Loucy (cell line): ENCODE measurements around the gene TMEM119.

Experiments
- H2AFZ ChIP-seq: fragments of 200-600 bp; sonication (generic); 2 replicates; pipeline ENCODE4 v1.6.0; 2016; ENCODE audit warnings: antibody characterized with exemption, mild to moderate bottlenecking, low read length, moderate library complexity
- H3F3A ChIP-seq: fragments of 200-600 bp; 2 replicates; pipeline ENCODE4 v1.6.0; 2016; ENCODE audit warnings: antibody characterized with exemption, low read depth, mild to moderate bottlenecking
- H3K27me3 ChIP-seq: fragments of 200-600 bp; sonication (generic); 2 replicates; pipeline ENCODE4 v1.6.1; 2014; ENCODE audit warnings: low read length, mild to moderate bottlenecking; ENCODE audit not compliant: insufficient read depth, poor library complexity, severe bottlenecking
- H3K36me3 ChIP-seq: fragments of 200-600 bp; sonication (generic); 2 replicates; pipeline ENCODE4 v1.6.1; 2016; ENCODE audit warnings: low read length; ENCODE audit not compliant: insufficient read depth
- H3K4me1 ChIP-seq: fragments of 200-600 bp; sonication (generic); 2 replicates; pipeline ENCODE4 v1.5.1; 2014; ENCODE audit warnings: low read length, mild to moderate bottlenecking; ENCODE audit not compliant: insufficient read depth, poor library complexity, severe bottlenecking
- H3K4me2 ChIP-seq: fragments of 200-600 bp; sonication (generic); 2 replicates; pipeline ENCODE4 v1.6.0; 2014; ENCODE audit warnings: antibody characterized with exemption, low read length, low read depth, mild to moderate bottlenecking; ENCODE audit not compliant: poor library complexity, severe bottlenecking
- H3K4me3 ChIP-seq: fragments of 200-600 bp; sonication (generic); 2 replicates; pipeline ENCODE4 v1.5.1; 2014; ENCODE audit warnings: low read length, mild to moderate bottlenecking, mixed read lengths; ENCODE audit not compliant: poor library complexity, severe bottlenecking
- H3K79me2 ChIP-seq: fragments of 200-600 bp; sonication (generic); 2 replicates; pipeline ENCODE4 v1.6.1; 2014; ENCODE audit warnings: low read length; ENCODE audit not compliant: insufficient read depth
- H3K9ac ChIP-seq: fragments of 200-600 bp; sonication (generic); 2 replicates; pipeline ENCODE4 v1.6.0; 2014; ENCODE audit warnings: mild to moderate bottlenecking, low read depth, low read length, moderate library complexity; ENCODE audit not compliant: poor library complexity, severe bottlenecking
- H3K9me2 ChIP-seq: fragments of 200-600 bp; sonication (generic); replicated peaks from 2 replicates; pipeline ENCODE4 v1.6.1; 2016; ENCODE audit warnings: low read depth, low read length, mixed read lengths
- H3K9me3 ChIP-seq: fragments of 200-600 bp; sonication (generic); 2 replicates; pipeline ENCODE4 v1.6.1; 2014; ENCODE audit warnings: mild to moderate bottlenecking, antibody characterized with exemption, low read length, low read depth; ENCODE audit not compliant: insufficient read depth
- H4K20me1 ChIP-seq: fragments of 200-600 bp; sonication (generic); 2 replicates; pipeline ENCODE4 v1.6.0; 2014; ENCODE audit warnings: antibody characterized with exemption, low read length, mild to moderate bottlenecking; ENCODE audit not compliant: insufficient read depth, poor library complexity, severe bottlenecking
- EZH2phosphoT487 ChIP-seq: fragments of 200-600 bp; IDR thresholded peaks from 2 replicates; pipeline ENCODE4 v1.6.1; 2018; ENCODE audit warnings: antibody characterized with exemption, mild to moderate bottlenecking, moderate library complexity, borderline replicate concordance
- TF ChIP-seq, protein P1 (sequence below): fragments of 200-600 bp; sonication (generic); conservative IDR thresholded peaks from 2 replicates; pipeline ENCODE4 v1.5.1; 2014; ENCODE audit warnings: mild to moderate bottlenecking, antibody characterized with exemption, low read length

Gene TMEM119

DNA sequence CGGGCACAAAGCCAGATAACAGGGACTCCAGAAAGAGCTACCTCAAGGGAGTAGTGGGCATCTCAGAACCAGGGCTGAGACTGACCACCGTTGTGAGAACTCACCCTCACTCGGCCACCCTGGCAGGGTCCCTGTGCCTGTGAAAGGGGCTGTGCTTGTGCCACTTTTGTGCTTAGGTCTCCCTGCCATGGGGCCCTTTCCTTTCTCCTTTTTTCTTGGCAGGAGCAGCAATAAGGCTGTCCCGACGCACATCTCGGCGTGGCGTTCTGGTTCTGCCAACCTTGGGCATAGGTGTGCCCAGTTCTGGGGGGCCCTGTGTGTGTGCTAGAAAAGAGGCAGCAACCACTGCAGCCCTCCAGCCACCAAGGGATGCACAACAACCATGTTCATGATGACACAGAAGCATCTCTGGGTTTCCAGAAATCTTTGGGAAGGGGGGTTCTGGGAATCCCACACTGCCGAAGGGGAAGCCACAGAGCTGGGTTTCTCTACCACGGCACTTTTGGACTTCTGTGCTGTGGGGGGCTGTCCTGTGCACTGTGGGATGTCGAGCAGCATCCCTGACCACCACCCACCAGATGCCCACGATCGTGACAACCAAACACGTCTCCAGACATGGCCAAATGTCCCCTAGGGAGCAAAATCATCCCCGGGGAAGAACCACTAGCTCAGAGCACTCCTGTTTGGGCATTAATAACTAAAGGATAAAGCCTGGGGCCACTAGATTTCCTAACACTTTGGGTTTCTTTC, 13.1 kb upstream of the TMEM119 start:
- no peak for TF ChIP-seq EZH2phosphoT487
- TF ChIP-seq, protein P1, sequence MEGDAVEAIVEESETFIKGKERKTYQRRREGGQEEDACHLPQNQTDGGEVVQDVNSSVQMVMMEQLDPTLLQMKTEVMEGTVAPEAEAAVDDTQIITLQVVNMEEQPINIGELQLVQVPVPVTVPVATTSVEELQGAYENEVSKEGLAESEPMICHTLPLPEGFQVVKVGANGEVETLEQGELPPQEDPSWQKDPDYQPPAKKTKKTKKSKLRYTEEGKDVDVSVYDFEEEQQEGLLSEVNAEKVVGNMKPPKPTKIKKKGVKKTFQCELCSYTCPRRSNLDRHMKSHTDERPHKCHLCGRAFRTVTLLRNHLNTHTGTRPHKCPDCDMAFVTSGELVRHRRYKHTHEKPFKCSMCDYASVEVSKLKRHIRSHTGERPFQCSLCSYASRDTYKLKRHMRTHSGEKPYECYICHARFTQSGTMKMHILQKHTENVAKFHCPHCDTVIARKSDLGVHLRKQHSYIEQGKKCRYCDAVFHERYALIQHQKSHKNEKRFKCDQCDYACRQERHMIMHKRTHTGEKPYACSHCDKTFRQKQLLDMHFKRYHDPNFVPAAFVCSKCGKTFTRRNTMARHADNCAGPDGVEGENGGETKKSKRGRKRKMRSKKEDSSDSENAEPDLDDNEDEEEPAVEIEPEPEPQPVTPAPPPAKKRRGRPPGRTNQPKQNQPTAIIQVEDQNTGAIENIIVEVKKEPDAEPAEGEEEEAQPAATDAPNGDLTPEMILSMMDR, result no peak
- H4K20me1 ChIP-seq, result no peaks in the 10 kb centered on the region
- H3K4me2 ChIP-seq, result no peak overlapping the region
- no peaks in the 10 kb centered on the region for H3F3A ChIP-seq
- H3K79me2 ChIP-seq, result no peaks in the 10 kb centered on the region
- no peaks in the 10 kb centered on the region for H3K9me2 ChIP-seq
- H3K4me3 ChIP-seq, result no peak overlapping the region
- no peaks in the 10 kb centered on the region for H3K36me3 ChIP-seq
- H2AFZ ChIP-seq, result no peak overlapping the region
- no peaks in the 10 kb centered on the region for H3K27me3 ChIP-seq
- peaks cover 4% of the 10 kb centered on the region for H3K4me1 ChIP-seq
- no peak overlapping the region for H3K9ac ChIP-seq
- no peaks in the 10 kb centered on the region for H3K9me3 ChIP-seq

GRCh38 chr12:108610336-108610815, 12.5 kb upstream of the TMEM119 start:
- H3F3A ChIP-seq, result no peaks in the 10 kb centered on the region
- H3K4me1 ChIP-seq, result peaks cover 4% of the 10 kb centered on the region
- TF ChIP-seq, protein P1, result no peak
- TF ChIP-seq EZH2phosphoT487, result no peak
- no peak overlapping the region for H3K4me3 ChIP-seq
- H4K20me1 ChIP-seq, result no peaks in the 10 kb centered on the region
- no peaks in the 10 kb centered on the region for H3K79me2 ChIP-seq
- no peak overlapping the region for H3K9ac ChIP-seq
- no peaks in the 10 kb centered on the region for H3K9me2 ChIP-seq
- H3K4me2 ChIP-seq, result no peak overlapping the region
- no peak overlapping the region for H2AFZ ChIP-seq
- no peaks in the 10 kb centered on the region for H3K36me3 ChIP-seq
- no peaks in the 10 kb centered on the region for H3K27me3 ChIP-seq
- no peaks in the 10 kb centered on the region for H3K9me3 ChIP-seq

DNA sequence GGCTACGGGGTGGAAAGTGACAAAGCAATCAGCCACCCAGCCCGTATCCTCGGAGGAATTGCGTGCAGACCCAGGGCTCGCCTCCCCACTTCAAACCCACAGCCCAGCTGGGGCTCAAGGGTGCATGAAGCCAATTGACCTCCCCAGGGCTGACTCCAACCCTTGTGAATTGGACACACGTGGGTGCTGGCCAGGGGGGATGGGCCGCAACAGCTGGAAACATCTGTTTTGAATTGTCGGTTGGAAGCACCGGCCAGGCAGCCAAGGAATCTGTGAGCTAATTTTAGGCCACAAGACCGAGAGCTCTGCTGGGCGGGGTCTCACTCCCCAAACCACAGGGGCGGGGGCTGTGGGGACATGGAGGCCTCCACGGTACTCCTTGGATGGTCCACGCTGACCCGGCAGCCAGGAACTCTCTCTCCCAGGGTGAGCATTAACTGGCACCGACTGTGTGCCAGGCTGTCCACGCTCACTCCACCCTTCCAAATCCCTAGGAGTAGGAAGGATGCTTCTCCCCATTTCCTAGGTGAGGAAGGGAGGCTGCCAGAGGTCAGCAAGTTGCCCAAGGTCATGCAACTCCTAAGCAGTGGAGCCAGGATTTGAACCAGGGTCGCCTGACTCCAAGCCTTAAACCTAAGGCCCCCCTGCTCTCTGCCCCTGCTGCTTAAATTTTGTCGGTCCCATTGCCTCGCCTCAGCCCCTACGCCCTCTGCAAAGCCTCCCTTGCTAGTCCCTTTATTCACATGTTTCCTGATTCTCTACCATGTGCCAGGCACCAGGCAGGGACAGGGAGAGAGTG, 11.9 kb upstream of the TMEM119 start:
- Histone ChIP-seq H3K4me2 (no peak overlapping the region), H3K4me1 (peaks cover 4% of the 10 kb centered on the region), H3K4me3 (no peak overlapping the region), H3F3A (no peaks in the 10 kb centered on the region), H2AFZ (no peak overlapping the region), H3K9me2 (no peaks in the 10 kb centered on the region), H3K9me3 (no peaks in the 10 kb centered on the region), H3K27me3 (no peaks in the 10 kb centered on the region), H4K20me1 (no peaks in the 10 kb centered on the region), H3K36me3 (no peaks in the 10 kb centered on the region), H3K79me2 (no peaks in the 10 kb centered on the region), H3K9ac (no peak overlapping the region)
- no peak for TF ChIP-seq EZH2phosphoT487
- TF ChIP-seq, protein P1, result no peak
